A549 treated with AZD9567 at 1 μM for 4 hours (cell line): ENCODE data around the gene LIPH. TPM values are rescaled to one million over a fixed set of nuclear protein-coding genes. Genes with fewer than 3 reads are reported as not detected.

Experiments used
- total RNA-seq: library from RNA; stranded (reverse); fragments of 200-300 nt; extraction: Qiagen RNA extraction; gene quantifications from 5 replicates; pipeline ENCODE4 v1.2.3, GENCODE V29; 2022; ENCODE audit not compliant: insufficient read depth

Gene LIPH
- total RNA-seq, result 4.0 to 6.8 TPM (median 4.7 TPM) in 5 replicates

DNA sequence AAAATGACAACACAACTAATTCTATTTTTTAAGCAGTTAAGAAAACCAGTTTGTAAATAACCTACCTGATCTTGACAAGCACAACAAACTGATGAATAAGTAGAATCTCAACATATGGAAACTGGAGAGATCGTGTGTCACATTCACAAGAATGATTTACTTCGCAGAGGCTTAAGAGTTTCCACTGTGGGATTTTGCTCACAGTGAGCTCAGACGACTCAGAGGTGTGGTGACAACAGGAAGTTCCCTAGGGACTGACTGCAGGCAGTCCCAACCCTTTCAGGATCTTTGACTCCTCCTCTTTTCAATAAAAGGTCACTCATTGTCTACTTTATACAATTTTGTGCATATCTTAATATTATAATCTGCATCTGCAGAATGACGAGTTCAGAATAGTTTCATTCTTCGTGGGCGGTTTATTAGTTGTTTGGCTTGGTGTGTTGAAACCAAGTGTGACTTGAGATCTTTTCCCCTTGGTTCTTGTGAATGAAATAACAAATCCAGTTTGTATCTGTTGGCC is at the start of gene LIPH:
Gene LIPH, minus strand, starts transcription at position 231 of the 520 bp plus-strand sequence. Its CDS starts 117 bp downstream, at position 114.

DNA sequence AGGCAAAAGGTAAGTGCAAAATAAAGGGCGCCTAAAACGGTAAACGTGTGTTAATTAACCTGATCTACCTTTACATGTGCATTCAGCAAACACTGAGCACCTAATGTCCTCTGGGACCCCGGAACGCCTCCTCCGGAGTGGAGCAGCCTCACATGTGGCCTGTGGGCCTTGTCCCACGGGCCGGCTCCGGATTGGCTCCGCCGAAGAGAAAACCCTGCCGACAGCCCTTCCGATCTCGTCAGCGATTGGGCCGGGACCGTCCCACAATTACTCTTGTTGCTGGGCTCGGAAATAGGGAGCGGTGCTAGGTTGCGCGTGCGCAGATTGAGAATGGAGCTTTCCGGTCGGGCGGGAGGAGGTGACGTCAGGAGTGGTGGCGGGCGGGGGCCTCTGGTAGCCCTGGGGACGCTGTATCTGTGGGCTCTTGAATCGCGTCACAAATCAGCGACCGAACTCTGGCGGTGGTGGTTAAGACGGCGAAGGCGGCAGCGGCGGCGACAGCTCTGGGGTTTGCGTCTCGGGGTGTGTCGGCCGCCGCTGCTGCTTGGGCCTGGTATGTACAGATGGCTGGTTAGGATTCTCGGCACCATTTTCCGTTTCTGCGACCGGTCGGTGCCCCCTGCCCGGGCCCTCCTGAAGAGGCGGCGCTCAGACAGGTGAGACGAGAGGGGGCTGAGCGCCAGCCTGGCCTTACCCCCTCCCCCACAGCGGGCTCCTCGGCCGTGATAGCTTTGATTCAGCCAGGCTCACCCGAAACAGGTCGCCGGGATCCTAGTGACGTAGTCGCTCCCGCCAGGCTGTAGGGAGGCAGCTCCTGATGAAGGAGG is 33.7 kb upstream of the LIPH start, which contains the start of gene SENP2:
Gene SENP2, plus strand, starts transcription at position 437 of the 827 bp plus-strand sequence. Its CDS starts 119 bp downstream, at position 556.

GRCh38 chr3:185498503-185499396 is 53.6 kb downstream of the LIPH start, which contains the start of gene TMEM41A:
TSS of gene TMEM41A (minus strand) at chr3:185499035. CDS start at chr3:185498961, 74 bp downstream.

Other genes with a start within 250 kb of the LIPH start
- 11.5 to 17.6 TPM (median 11.9 TPM) in 5 replicates for gene MAP3K13, start 189.5 kb downstream of the LIPH start, total RNA-seq
- 22.5 to 24.4 TPM (median 23.3 TPM) in 5 replicates for gene TMEM41A, start 53.6 kb downstream of the LIPH start, total RNA-seq
- 18.5 to 23.3 TPM (median 20.2 TPM) in 5 replicates for gene SENP2, start 33.7 kb upstream of the LIPH start, total RNA-seq